BJ (cell line): ENCODE data around the gene SPOP. TPM values are rescaled to one million over a fixed set of nuclear protein-coding genes. Genes with fewer than 3 reads are reported as not detected.

ENCODE experiments used
- CTCF ChIA-PET: fragments of 350-600 bp; formaldehyde crosslinking; extraction: SDS; loops from one replicate; lab custom pipeline; 2021; ENCODE audit warnings: antibody characterized with exemption, inconsistent platforms; lab: Yijun Ruan, JAX
- POLR2A ChIA-PET: fragments of 300-600 bp; sonication (Branson Sonifier 250); formaldehyde crosslinking; extraction: SDS; loops from one replicate; lab custom pipeline; 2021; ENCODE audit warnings: antibody characterized with exemption; lab: Charles Lee
- DNase-seq: peaks from one replicate; pipeline ENCODE4 v3.0.0-alpha.2; 2011; ENCODE audit warnings: low read depth
- H3K27me3 ChIP-seq: 2 replicates; pipeline ENCODE4 v1.6.0; 2011; ENCODE audit warnings: low read length; ENCODE audit not compliant: control insufficient read depth, insufficient read depth
- H3K36me3 ChIP-seq: 2 replicates; pipeline ENCODE4 v1.5.1; 2011; ENCODE audit warnings: low read length; ENCODE audit not compliant: control insufficient read depth, insufficient read depth
- H3K4me3 ChIP-seq: 2 replicates; pipeline ENCODE4 v1.5.1; 2011; ENCODE audit warnings: low read depth, mild to moderate bottlenecking, control low read depth, low read length
- CTCF ChIP-seq: IDR thresholded peaks from 2 replicates; pipeline ENCODE4 v1.5.1; 2011; ENCODE audit warnings: low read depth, mild to moderate bottlenecking, control low read depth, inconsistent platforms, low read length, moderate library complexity; ENCODE audit not compliant: insufficient read depth
- polyA plus RNA-seq: library from polyadenylated mRNA; depleted of rRNA; stranded (reverse); fragments of >200 nt; gene quantifications from 2 replicates; pipeline ENCODE4 v1.2.3, GENCODE V29; 2011; rRNA removed

The SPOP gene
- polyA plus RNA-seq, 1 experiment, result 136 TPM

GRCh38 chr17:49549691-49550678 is 127.9 kb downstream of the SPOP start:
- ChIA-PET POLR2A (no interaction called here), CTCF (interaction anchor here (0.6 to 10.9 kb wide), 3 partner anchors 20 to 118 kb away, joined by 3 to 294 read pairs (median 4); no protein-coding TSS in a partner anchor)
- H3K4me3 ChIP-seq, result no peak overlapping the region
- no peak for DNase-seq
- TF ChIP-seq CTCF, result no peak
- no peaks in the 10 kb centered on the region for H3K36me3 ChIP-seq
- peaks cover 8% of the 10 kb centered on the region; the same call in 1 of the 2 replicates for H3K27me3 ChIP-seq

- TF ChIP-seq CTCF, result no peak
- Histone ChIP-seq H3K27me3 (peaks cover 9% of the 10 kb centered on the region), H3K36me3 (no peaks in the 10 kb centered on the region), H3K4me3 (no peak overlapping the region)
- CTCF ChIA-PET, result interaction anchor here (0.6 to 10.9 kb wide), 2 partner anchors 38 to 117 kb away, joined by 3 to 294 read pairs; no protein-coding TSS in a partner anchor
- DNase-seq, result no peak
- POLR2A ChIA-PET, result no interaction called here
Observed at GRCh38 chr17:49549311-49549605, 128.6 kb downstream of the SPOP start.

Other genes starting within 250 kb of the SPOP start
- 0.07 and 0.10 TPM in 2 replicates for gene NGFR, start 182.8 kb downstream of the SPOP start, polyA plus RNA-seq
- 5.0 and 9.3 TPM in 2 replicates for gene NXPH3, start 102.2 kb downstream of the SPOP start, polyA plus RNA-seq
- 116 and 120 TPM in 2 replicates for gene SLC35B1, start 29.9 kb upstream of the SPOP start, polyA plus RNA-seq
- 2.2 and 3.9 TPM in 2 replicates for gene FAM117A, start 86.0 kb upstream of the SPOP start, polyA plus RNA-seq
- gene KAT7, start 110.6 kb upstream of the SPOP start, polyA plus RNA-seq, result 19.5 and 23.0 TPM in 2 replicates
- not detected in 2 replicates for gene TAC4, start 170.0 kb upstream of the SPOP start, polyA plus RNA-seq